Progenitor cell of endocrine pancreas (in vitro differentiated cells): Measurements from ENCODE around the gene CDK4. TPM values are rescaled to one million over a fixed set of nuclear protein-coding genes. Genes with fewer than 3 reads are reported as not detected.

Experiments used
- DNase-seq: peaks from one replicate; pipeline ENCODE4 v3.0.0; 2021; ENCODE audit warnings: low spot score; ENCODE audit not compliant: unreplicated experiment
- H3K27ac Mint-ChIP-seq: 2 replicates; pipeline ENCODE4 v1.8.0; 2021; ENCODE audit warnings: mild to moderate bottlenecking, moderate library complexity, mixed read lengths
- H3K27me3 Mint-ChIP-seq: 2 replicates; pipeline ENCODE4 v1.8.0; 2021; ENCODE audit warnings: mixed read lengths
- H3K36me3 Mint-ChIP-seq: 2 replicates; pipeline ENCODE4 v1.8.0; 2022; ENCODE audit warnings: mixed read lengths; ENCODE audit not compliant: insufficient read depth
- H3K4me1 Mint-ChIP-seq: 2 replicates; pipeline ENCODE4 v1.8.0; 2021; ENCODE audit warnings: low read depth, mixed read lengths
- H3K4me3 Mint-ChIP-seq: 2 replicates; pipeline ENCODE4 v1.8.0; 2021; ENCODE audit warnings: low read depth, mild to moderate bottlenecking, moderate library complexity, mixed read lengths
- H3K9me3 Mint-ChIP-seq: 2 replicates; pipeline ENCODE4 v1.8.0; 2021; ENCODE audit warnings: low read depth, mixed read lengths
- total RNA-seq: library from RNA; stranded (reverse); gene quantifications from 2 replicates; pipeline ENCODE4 v1.2.1, GENCODE V29; 2021
- TF ChIP-seq, protein P1 (sequence below): fragments of 200-600 bp; sonication (generic); IDR thresholded peaks from one replicate; pipeline ENCODE4 v1.5.0; 2021; ENCODE audit warnings: antibody characterized with exemption, mild to moderate bottlenecking; ENCODE audit not compliant: unreplicated experiment

CDK4 gene
- total RNA-seq, 1 donor from 2014 or later: 208 TPM

GRCh38 chr12:57713209-57713608, 38.9 kb downstream of the CDK4 start:
- H3K27ac Mint-ChIP-seq: no peak overlapping the region
- DNase-seq: no peak
- TF ChIP-seq, protein P1, sequence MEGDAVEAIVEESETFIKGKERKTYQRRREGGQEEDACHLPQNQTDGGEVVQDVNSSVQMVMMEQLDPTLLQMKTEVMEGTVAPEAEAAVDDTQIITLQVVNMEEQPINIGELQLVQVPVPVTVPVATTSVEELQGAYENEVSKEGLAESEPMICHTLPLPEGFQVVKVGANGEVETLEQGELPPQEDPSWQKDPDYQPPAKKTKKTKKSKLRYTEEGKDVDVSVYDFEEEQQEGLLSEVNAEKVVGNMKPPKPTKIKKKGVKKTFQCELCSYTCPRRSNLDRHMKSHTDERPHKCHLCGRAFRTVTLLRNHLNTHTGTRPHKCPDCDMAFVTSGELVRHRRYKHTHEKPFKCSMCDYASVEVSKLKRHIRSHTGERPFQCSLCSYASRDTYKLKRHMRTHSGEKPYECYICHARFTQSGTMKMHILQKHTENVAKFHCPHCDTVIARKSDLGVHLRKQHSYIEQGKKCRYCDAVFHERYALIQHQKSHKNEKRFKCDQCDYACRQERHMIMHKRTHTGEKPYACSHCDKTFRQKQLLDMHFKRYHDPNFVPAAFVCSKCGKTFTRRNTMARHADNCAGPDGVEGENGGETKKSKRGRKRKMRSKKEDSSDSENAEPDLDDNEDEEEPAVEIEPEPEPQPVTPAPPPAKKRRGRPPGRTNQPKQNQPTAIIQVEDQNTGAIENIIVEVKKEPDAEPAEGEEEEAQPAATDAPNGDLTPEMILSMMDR: no peak
- no peak overlapping the region for H3K4me3 Mint-ChIP-seq
- H3K4me1 Mint-ChIP-seq: no peaks in the 10 kb centered on the region
- H3K9me3 Mint-ChIP-seq: peaks cover 4% of the 10 kb centered on the region
- H3K36me3 Mint-ChIP-seq: peaks cover 25% of the 10 kb centered on the region
- H3K27me3 Mint-ChIP-seq: no peaks in the 10 kb centered on the region

DNA sequence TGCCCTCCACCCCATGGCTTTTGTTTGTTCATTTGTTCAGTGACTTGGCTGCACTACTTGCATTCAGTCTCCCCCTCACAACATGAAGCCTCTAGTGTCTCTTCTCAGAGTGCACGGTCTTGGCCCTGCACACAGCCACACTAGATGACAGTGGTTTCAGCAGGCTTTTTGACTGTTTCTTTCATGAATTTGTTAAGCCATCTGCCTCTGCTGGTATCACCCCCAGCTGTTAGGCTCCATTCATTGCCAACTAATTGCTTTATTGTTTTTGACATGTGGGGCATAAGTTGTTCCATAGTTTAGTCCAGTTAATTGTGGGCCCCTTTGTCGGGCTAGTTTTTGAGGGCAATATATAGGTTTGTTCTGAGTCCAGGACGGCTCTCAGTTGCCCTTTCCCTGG, 39.4 kb downstream of the CDK4 start:
- DNase-seq: no peak
- Mint-ChIP-seq H3K9me3 (peaks cover 4% of the 10 kb centered on the region), H3K4me1 (no peaks in the 10 kb centered on the region), H3K27me3 (no peaks in the 10 kb centered on the region), H3K4me3 (no peak overlapping the region), H3K36me3 (peaks cover 21% of the 10 kb centered on the region), H3K27ac (no peak overlapping the region)
- TF ChIP-seq, protein P1: no peak

DNA sequence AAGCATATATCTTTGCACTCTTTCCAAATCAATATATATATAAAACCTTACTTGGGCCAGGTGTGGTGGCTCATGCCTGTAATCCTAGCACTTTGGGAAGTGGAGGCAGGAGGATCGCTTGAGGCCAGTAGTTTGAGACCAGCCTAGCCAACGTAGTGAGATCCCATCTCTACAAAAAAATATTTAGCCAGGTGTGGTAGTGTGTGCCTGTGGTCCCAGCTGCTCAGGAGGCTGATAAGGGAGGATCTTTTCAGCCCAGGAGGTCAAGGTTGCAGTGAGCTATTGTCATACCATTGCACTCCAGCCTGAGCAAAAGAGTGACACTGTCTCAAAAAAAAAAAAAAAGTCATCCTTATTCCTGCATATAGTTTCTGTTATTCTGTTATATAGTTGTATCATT, 43.8 kb downstream of the CDK4 start:
- peaks cover 35% of the 10 kb centered on the region for H3K36me3 Mint-ChIP-seq
- no peak overlapping the region for H3K4me3 Mint-ChIP-seq

GRCh38 chr12:57707250-57707649, 44.9 kb downstream of the CDK4 start:
- peaks cover 43% of the 10 kb centered on the region for H3K36me3 Mint-ChIP-seq
- TF ChIP-seq, protein P1: no peak
- H3K4me3 Mint-ChIP-seq: no peak overlapping the region
- no peaks in the 10 kb centered on the region for H3K27me3 Mint-ChIP-seq
- DNase-seq: no peak
- H3K9me3 Mint-ChIP-seq: peaks cover 8% of the 10 kb centered on the region
- H3K27ac Mint-ChIP-seq: no peak overlapping the region
- H3K4me1 Mint-ChIP-seq: no peaks in the 10 kb centered on the region

More for the DNA sequence above, 43.8 kb downstream of the CDK4 start:
- no peak for DNase-seq
- H3K27ac Mint-ChIP-seq: no peak overlapping the region
- no peaks in the 10 kb centered on the region for H3K4me1 Mint-ChIP-seq
- TF ChIP-seq, protein P1: no peak
- H3K27me3 Mint-ChIP-seq: no peaks in the 10 kb centered on the region
- H3K9me3 Mint-ChIP-seq: peaks cover 4% of the 10 kb centered on the region

- peaks cover 4% of the 10 kb centered on the region for H3K9me3 Mint-ChIP-seq
- no peaks in the 10 kb centered on the region for H3K4me1 Mint-ChIP-seq
- no peak for DNase-seq
- no peak overlapping the region for H3K27ac Mint-ChIP-seq
- peaks cover 54% of the 10 kb centered on the region for H3K36me3 Mint-ChIP-seq
- TF ChIP-seq, protein P1: no peak
- H3K27me3 Mint-ChIP-seq: no peaks in the 10 kb centered on the region
- no peak overlapping the region for H3K4me3 Mint-ChIP-seq
These were observed 51.8 kb downstream of the CDK4 start for GRCh38 chr12:57700317-57700716.
